Subcutaneous adipose tissue (tissue), 4 donors: ENCODE measurements around the gene MTFP1. TPM values are rescaled to one million over a fixed set of nuclear protein-coding genes. Genes with fewer than 3 reads are reported as not detected.

Experiments
- CTCF ChIP-seq: fragments of 450-650 bp; IDR thresholded peaks from one replicate; pipeline ENCODE4 v1.5.1; 2016; ENCODE audit warnings: low read depth, mild to moderate bottlenecking, control low read depth, antibody characterized with exemption, moderate library complexity
- total RNA-seq, 4 donors: library from RNA; depleted of rRNA; stranded (reverse); fragments of >200 nt; gene quantifications; one replicate each; pipeline ENCODE4 v1.1.0, GENCODE V29; 2016

The MTFP1 gene
- total RNA-seq, 4 donors from 2014 or later = 5.1 to 15.3 (median 8.1) TPM

- no peak for TF ChIP-seq CTCF
Observed at GRCh38 chr22:30423959-30424533, 1.5 kb upstream of the MTFP1 start.

- TF ChIP-seq CTCF = no peak
Observed at GRCh38 chr22:30424534-30425326, 838 bp upstream of the MTFP1 start.

- no peak for TF ChIP-seq CTCF
Observed at GRCh38 chr22:30425327-30425615, 297 bp upstream of the MTFP1 start.

GRCh38 chr22:30426388-30427353 lies 1.1 kb downstream of the MTFP1 start:
- no peak for TF ChIP-seq CTCF

GRCh38 chr22:30427871-30428270 lies 2.3 kb downstream of the MTFP1 start:
- TF ChIP-seq CTCF = no peak

- no peak for TF ChIP-seq CTCF
Observed at GRCh38 chr22:30429887-30430286, 4.3 kb downstream of the MTFP1 start.

- no peak for TF ChIP-seq CTCF
Observed at GRCh38 chr22:30430933-30431332, 5.4 kb downstream of the MTFP1 start.
